ENCODE data around the gene TMEM156.

The TMEM156 gene, protein sequence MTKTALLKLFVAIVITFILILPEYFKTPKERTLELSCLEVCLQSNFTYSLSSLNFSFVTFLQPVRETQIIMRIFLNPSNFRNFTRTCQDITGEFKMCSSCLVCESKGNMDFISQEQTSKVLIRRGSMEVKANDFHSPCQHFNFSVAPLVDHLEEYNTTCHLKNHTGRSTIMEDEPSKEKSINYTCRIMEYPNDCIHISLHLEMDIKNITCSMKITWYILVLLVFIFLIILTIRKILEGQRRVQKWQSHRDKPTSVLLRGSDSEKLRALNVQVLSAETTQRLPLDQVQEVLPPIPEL

GRCh38 chr4:39032218-39033085 is at the start of gene TMEM156:
TSS of gene TMEM156 (minus strand) at chr4:39032409. CDS start at chr4:39032313, 96 bp downstream.
- POLR2A ChIA-PET (ENCODE audit: low non-redundant PET), result no interaction called here
- peak; percentile 26 for DNase-seq (ENCODE audit: low spot score)
- TF ChIP-seq, protein P1, sequence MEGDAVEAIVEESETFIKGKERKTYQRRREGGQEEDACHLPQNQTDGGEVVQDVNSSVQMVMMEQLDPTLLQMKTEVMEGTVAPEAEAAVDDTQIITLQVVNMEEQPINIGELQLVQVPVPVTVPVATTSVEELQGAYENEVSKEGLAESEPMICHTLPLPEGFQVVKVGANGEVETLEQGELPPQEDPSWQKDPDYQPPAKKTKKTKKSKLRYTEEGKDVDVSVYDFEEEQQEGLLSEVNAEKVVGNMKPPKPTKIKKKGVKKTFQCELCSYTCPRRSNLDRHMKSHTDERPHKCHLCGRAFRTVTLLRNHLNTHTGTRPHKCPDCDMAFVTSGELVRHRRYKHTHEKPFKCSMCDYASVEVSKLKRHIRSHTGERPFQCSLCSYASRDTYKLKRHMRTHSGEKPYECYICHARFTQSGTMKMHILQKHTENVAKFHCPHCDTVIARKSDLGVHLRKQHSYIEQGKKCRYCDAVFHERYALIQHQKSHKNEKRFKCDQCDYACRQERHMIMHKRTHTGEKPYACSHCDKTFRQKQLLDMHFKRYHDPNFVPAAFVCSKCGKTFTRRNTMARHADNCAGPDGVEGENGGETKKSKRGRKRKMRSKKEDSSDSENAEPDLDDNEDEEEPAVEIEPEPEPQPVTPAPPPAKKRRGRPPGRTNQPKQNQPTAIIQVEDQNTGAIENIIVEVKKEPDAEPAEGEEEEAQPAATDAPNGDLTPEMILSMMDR (conservative IDR thresholded peaks at IDR 0.05; ENCODE audit: low read depth), result no peak
- H3K27ac ChIP-seq, result peak within 1 kb of the TSS; percentile 39; the same call in 1 of the 2 replicates
- CTCF ChIA-PET, result interaction anchor here (0.5 kb wide), 1 partner anchor 13 kb away, joined by 5 read pairs; no protein-coding TSS in a partner anchor

GRCh38 chr4:39078829-39079228 is 46.6 kb upstream of the TMEM156 start:
- ChIA-PET CTCF (interaction anchor here (0.6 kb wide), 1 partner anchor 472 kb away, joined by 4 read pairs; no protein-coding TSS in a partner anchor), POLR2A (ENCODE audit: low non-redundant PET) (no interaction called here)
- TF ChIP-seq, protein P1 (conservative IDR thresholded peaks at IDR 0.05; ENCODE audit: low read depth), result no peak
- H3K27ac ChIP-seq, result no peak overlapping the region
- DNase-seq (ENCODE audit: low spot score), result no peak

DNA sequence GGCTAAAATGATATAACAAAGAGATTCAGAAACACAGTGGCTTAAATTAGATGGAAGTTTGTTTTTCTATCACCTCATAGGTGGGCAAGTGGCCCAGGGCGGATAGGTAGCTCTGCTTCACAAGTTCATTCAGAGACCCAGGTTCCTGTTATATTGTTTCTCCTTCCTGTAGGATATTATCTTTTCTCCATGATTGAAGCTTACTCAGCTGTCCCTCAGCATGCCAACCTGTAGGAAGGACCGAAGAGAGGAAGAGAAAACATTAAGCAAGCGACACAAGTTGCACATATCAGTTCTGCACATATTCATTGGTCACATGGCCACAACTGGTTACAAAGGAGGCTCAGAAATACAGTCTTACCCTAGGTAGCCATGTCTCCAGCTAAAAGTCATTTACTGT is 36.7 kb upstream of the TMEM156 start:
- ChIA-PET CTCF (no interaction called here), POLR2A (ENCODE audit: low non-redundant PET) (no interaction called here)
- TF ChIP-seq, protein P1 (conservative IDR thresholded peaks at IDR 0.05; ENCODE audit: low read depth), result no peak
- DNase-seq (ENCODE audit: low spot score), result no peak
- no peak overlapping the region for H3K27ac ChIP-seq

GRCh38 chr4:39067451-39067850 is 35.2 kb upstream of the TMEM156 start:
- no peak overlapping the region for H3K27ac ChIP-seq
- DNase-seq (ENCODE audit: low spot score), result no peak
- POLR2A ChIA-PET (ENCODE audit: low non-redundant PET), result interaction anchor here (0.6 kb wide), 1 partner anchor 8 kb away, joined by 3 read pairs; no protein-coding TSS in a partner anchor
- CTCF ChIA-PET, result interaction anchor here (0.6 kb wide), 2 partner anchors 206 to 733 kb away, joined by 3 read pairs; no protein-coding TSS in a partner anchor
- TF ChIP-seq, protein P1 (conservative IDR thresholded peaks at IDR 0.05; ENCODE audit: low read depth), result no peak

GRCh38 chr4:39067031-39067430 is 34.8 kb upstream of the TMEM156 start:
- no peak for DNase-seq (ENCODE audit: low spot score)
- TF ChIP-seq, protein P1 (conservative IDR thresholded peaks at IDR 0.05; ENCODE audit: low read depth), result no peak
- CTCF ChIA-PET, result interaction anchor here (0.6 kb wide), 2 partner anchors 206 to 733 kb away, joined by 3 read pairs; no protein-coding TSS in a partner anchor
- POLR2A ChIA-PET (ENCODE audit: low non-redundant PET), result no interaction called here
- no peak overlapping the region for H3K27ac ChIP-seq

DNA sequence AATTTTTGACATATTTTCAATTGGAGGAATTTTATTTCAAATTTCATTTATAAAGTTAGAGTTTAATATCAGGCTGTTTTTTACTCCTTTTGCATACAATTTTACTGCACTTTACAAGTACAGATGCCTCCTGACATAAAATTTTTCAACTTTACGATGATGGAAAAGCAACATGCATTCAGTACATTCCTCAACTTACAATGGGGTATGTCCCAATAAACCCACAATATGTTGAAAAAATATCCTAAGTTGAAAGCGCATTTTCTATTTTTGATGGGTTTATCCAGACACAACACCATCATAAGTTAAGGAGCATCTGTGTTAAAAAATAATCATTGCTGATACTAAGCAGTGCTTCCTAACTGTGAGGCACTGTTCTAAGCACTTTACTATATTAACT is 34.2 kb upstream of the TMEM156 start:
- POLR2A ChIA-PET (ENCODE audit: low non-redundant PET), result no interaction called here
- TF ChIP-seq, protein P1 (conservative IDR thresholded peaks at IDR 0.05; ENCODE audit: low read depth), result no peak
- no peak for DNase-seq (ENCODE audit: low spot score)
- CTCF ChIA-PET, result no interaction called here
- H3K27ac ChIP-seq, result no peak overlapping the region
